Subcutaneous adipose tissue (tissue), 4 donors: Measurements from ENCODE around the gene UIMC1. TPM values are rescaled to one million over a fixed set of nuclear protein-coding genes. Genes with fewer than 3 reads are reported as not detected.

Source experiments
- CTCF ChIP-seq: fragments of 450-650 bp; IDR thresholded peaks from one replicate; pipeline ENCODE4 v1.5.1; 2016; ENCODE audit warnings: low read depth, mild to moderate bottlenecking, control low read depth, antibody characterized with exemption, moderate library complexity
- total RNA-seq, 4 donors: library from RNA; depleted of rRNA; stranded (reverse); fragments of >200 nt; gene quantifications; one replicate each; pipeline ENCODE4 v1.1.0, GENCODE V29; 2016

The UIMC1 gene
- total RNA-seq, 4 donors from 2014 or later, result 22.5 to 44.8 (median 30.5) TPM

GRCh38 chr5:176965633-176966032 is 40.9 kb downstream of the UIMC1 start:
- TF ChIP-seq CTCF, result no peak

- no peak for TF ChIP-seq CTCF
These were observed 47.5 kb downstream of the UIMC1 start for GRCh38 chr5:176959051-176959450.

GRCh38 chr5:176956756-176957155 is 49.8 kb downstream of the UIMC1 start:
- no peak for TF ChIP-seq CTCF

- TF ChIP-seq CTCF, result no peak
These were observed 50.7 kb downstream of the UIMC1 start for GRCh38 chr5:176955895-176956294.

GRCh38 chr5:176954050-176954449 is 52.5 kb downstream of the UIMC1 start:
- no peak for TF ChIP-seq CTCF

GRCh38 chr5:176952531-176953193 is 53.9 kb downstream of the UIMC1 start:
- no peak for TF ChIP-seq CTCF

GRCh38 chr5:176948458-176948857 is 58.1 kb downstream of the UIMC1 start:
- TF ChIP-seq CTCF, result no peak
